Ascending aorta (tissue), 2 donors: ENCODE measurements around the gene SIGLEC10. TPM values are rescaled to one million over a fixed set of nuclear protein-coding genes. Genes with fewer than 3 reads are reported as not detected.
A peak's percentile ranks its signal among the peaks of the same experiment; 100 is the strongest.

Experiments used
- DNase-seq, 2 donors: peaks; one replicate each; pipeline ENCODE4 v3.0.0-alpha.2; 2019; ENCODE audit warnings: low spot score in 2 of 2
- H3K27ac ChIP-seq, 2 donors: fragments of 200-600 bp; sonication (generic); one replicate each; pipeline ENCODE4 v1.5.1; 2016 to 2017; ENCODE audit warnings: mild to moderate bottlenecking in 1 of 2
- H3K27me3 ChIP-seq: fragments of 200-600 bp; sonication (generic); one replicate; pipeline ENCODE4 v1.5.1; 2017
- H3K36me3 ChIP-seq, 2 donors: fragments of 200-600 bp; sonication (generic); one replicate each; pipeline ENCODE4 v1.5.1; 2016
- H3K4me1 ChIP-seq, 2 donors: fragments of 200-600 bp; sonication (generic); one replicate each; pipeline ENCODE4 v1.5.1; 2016 to 2017; ENCODE audit warnings: mild to moderate bottlenecking in 1 of 2
- H3K4me3 ChIP-seq, 2 donors: fragments of 200-600 bp; sonication (generic); one replicate each; pipeline ENCODE4 v1.5.1; 2016 to 2017; ENCODE audit warnings: mild to moderate bottlenecking in 1 of 2
- H3K9me3 ChIP-seq, 2 donors: fragments of 200-600 bp; sonication (generic); one replicate each; pipeline ENCODE4 v1.5.1; 2016
- CTCF ChIP-seq, 3 experiments: fragments of 200-600 bp in 2 of 3; fragments of 450-650 bp in 1 of 3; sonication (generic) in 2 of 3; IDR thresholded peaks; one replicate each; pipeline ENCODE4 v1.5.1; 2016 to 2019; ENCODE audit warnings: antibody characterized with exemption in 3 of 3, mild to moderate bottlenecking in 1 of 3, moderate library complexity in 1 of 3
- intact Hi-C: fragments of 100-400 bp; cut with DNase I; formaldehyde crosslinking; loops from one replicate; pipeline ENCODE4 v1.15.1; 2023
- total RNA-seq: library from RNA; depleted of rRNA; stranded (reverse); fragments of >200 nt; gene quantifications from one replicate; pipeline ENCODE4 v1.1.0, GENCODE V29; 2016

Gene SIGLEC10
- total RNA-seq, 1 donor from 2014 or later: 5.4 TPM

DNA sequence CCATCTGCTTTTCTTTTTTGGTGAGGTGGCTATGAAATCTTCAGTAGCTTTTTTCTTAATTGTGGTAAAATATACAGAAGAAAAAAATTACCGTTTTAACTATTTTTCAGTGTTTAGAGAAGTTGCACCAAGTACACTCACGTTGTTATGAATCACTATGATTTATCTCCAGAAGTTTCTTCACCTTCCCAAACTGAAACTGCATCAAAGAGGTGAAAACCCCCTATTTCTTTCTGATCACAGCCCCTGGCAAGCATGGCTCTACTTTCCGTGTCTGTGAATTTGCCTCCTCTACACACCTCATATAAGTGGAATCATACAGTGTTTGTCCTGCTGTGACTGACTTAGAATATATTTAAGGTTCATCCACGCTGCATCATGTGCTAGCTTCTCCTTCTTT lies 15.6 kb upstream of the SIGLEC10 start:
- TF ChIP-seq CTCF (IDR thresholded peaks at IDR 0.05): no peak
- DNase-seq: no peak
- Histone ChIP-seq H3K4me3 (no peak overlapping the region), H3K4me1 (no peaks in the 10 kb centered on the region), H3K27me3 (no peaks in the 10 kb centered on the region), H3K36me3 (no peaks in the 10 kb centered on the region), H3K9me3 (no peaks in the 10 kb centered on the region), H3K27ac (no peak overlapping the region)
- intact Hi-C loops: no loop called here

- no peaks in the 10 kb centered on the region for H3K36me3 ChIP-seq
- no peak for TF ChIP-seq CTCF (IDR thresholded peaks at IDR 0.05)
- H3K27me3 ChIP-seq: no peaks in the 10 kb centered on the region
- intact Hi-C loops: no loop called here
- no peak overlapping the region for H3K4me3 ChIP-seq
- no peaks in the 10 kb centered on the region for H3K4me1 ChIP-seq
- DNase-seq: no peak
- H3K27ac ChIP-seq: no peak overlapping the region
- no peaks in the 10 kb centered on the region for H3K9me3 ChIP-seq
These were observed 13.7 kb upstream of the SIGLEC10 start for GRCh38 chr19:51431124-51431523.

DNA sequence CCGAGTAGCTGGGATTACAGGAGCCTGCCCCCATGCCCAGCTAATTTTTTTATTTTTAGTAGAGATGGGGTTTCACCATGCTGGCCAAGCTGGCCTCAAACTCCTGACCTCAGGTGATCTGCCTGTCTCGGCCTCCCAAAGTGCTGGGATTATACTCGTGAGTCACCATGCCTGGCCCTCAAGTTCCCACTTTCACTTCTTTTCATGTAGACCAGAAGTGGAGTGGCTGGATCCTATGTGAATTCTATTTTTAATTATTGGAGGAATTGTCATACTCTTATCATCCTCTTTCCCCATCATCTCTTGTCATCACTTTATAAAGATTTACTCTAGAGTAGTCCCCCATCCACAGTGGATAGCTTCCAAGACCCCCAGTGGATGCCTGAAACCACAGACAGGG lies 12.8 kb upstream of the SIGLEC10 start:
- H3K4me1 ChIP-seq: no peaks in the 10 kb centered on the region
- TF ChIP-seq CTCF (IDR thresholded peaks at IDR 0.05): no peak
- no peaks in the 10 kb centered on the region for H3K9me3 ChIP-seq
- intact Hi-C loops: no loop called here
- no peak overlapping the region for H3K27ac ChIP-seq
- no peaks in the 10 kb centered on the region for H3K36me3 ChIP-seq
- no peak for DNase-seq
- no peaks in the 10 kb centered on the region for H3K27me3 ChIP-seq
- no peak overlapping the region for H3K4me3 ChIP-seq

DNA sequence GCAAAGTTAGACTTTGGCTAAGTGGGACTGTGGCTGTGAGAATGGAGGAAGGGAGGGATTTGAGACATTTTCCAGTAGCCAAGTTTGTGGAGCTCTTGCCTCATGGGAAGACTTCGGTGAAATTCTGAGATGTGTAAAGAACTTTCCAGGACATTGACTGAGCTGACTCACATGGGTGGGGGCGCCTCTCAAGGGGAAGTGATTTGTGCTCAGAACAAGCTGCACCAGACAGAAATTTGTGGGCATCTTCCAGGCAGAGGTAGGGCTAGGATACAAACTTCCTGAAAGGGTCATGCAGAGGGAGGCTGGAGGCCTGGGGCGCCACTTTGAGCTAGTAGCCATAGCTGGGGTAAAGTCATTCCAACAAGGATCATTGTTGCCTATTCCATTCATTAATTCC lies 9.8 kb upstream of the SIGLEC10 start:
- DNase-seq: peak in 1 of 2 donors; percentile 67
- Histone ChIP-seq H3K27me3 (no peaks in the 10 kb centered on the region), H3K9me3 (no peaks in the 10 kb centered on the region), H3K27ac (no peak overlapping the region), H3K4me1 (no peaks in the 10 kb centered on the region), H3K4me3 (no peak overlapping the region), H3K36me3 (no peaks in the 10 kb centered on the region)
- TF ChIP-seq CTCF (IDR thresholded peaks at IDR 0.05): no peak
- intact Hi-C loops: no loop called here

DNA sequence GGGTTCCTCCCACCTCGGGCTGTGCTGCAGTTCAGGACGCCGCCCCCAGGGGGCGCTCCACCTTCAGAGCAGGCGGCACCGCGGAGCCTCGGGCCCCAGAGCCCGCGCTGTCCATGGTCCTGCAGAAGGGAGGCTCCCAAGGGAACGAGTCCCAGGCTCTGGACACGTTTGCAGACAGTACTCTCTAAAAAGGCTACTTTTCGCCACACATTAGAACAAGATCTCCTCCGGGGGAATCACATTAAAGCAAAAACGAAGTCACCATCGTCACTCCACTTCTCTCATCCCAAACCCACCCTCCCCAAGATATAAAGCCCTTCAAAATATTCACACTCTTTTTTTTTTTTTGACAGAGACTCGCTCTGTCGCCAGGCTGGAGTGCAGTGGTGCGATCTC lies 4.6 kb upstream of the SIGLEC10 start:
- intact Hi-C loops: no loop called here
- H3K9me3 ChIP-seq: no peaks in the 10 kb centered on the region
- TF ChIP-seq CTCF (IDR thresholded peaks at IDR 0.05): peak; percentile 62 to 77 (median 71)
- H3K4me3 ChIP-seq: no peak overlapping the region
- H3K27ac ChIP-seq: no peak overlapping the region
- DNase-seq: peak in 1 of 2 donors; percentile 83
- no peaks in the 10 kb centered on the region for H3K4me1 ChIP-seq
- no peaks in the 10 kb centered on the region for H3K36me3 ChIP-seq
- no peaks in the 10 kb centered on the region for H3K27me3 ChIP-seq
